Measurements from ENCODE around the gene TMC2.

- TF ChIP-seq, protein P1, sequence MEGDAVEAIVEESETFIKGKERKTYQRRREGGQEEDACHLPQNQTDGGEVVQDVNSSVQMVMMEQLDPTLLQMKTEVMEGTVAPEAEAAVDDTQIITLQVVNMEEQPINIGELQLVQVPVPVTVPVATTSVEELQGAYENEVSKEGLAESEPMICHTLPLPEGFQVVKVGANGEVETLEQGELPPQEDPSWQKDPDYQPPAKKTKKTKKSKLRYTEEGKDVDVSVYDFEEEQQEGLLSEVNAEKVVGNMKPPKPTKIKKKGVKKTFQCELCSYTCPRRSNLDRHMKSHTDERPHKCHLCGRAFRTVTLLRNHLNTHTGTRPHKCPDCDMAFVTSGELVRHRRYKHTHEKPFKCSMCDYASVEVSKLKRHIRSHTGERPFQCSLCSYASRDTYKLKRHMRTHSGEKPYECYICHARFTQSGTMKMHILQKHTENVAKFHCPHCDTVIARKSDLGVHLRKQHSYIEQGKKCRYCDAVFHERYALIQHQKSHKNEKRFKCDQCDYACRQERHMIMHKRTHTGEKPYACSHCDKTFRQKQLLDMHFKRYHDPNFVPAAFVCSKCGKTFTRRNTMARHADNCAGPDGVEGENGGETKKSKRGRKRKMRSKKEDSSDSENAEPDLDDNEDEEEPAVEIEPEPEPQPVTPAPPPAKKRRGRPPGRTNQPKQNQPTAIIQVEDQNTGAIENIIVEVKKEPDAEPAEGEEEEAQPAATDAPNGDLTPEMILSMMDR (IDR thresholded peaks at IDR 0.05) = no peak
- no peak for TF ChIP-seq POLR2A (IDR thresholded peaks at IDR 0.05)
- TF ChIP-seq POLR2AphosphoS5 (IDR thresholded peaks at IDR 0.05) = no peak
- no peak for TF ChIP-seq EP300 (IDR thresholded peaks at IDR 0.05)
These were observed 100.9 kb downstream of the TMC2 start for GRCh38 chr20:2637246-2637645.

Data from upper lobe of left lung (tissue), 4 donors.